Astrocyte of the spinal cord (primary cell): Measurements from ENCODE around the gene TOM1L2.

ENCODE experiments used
- DNase-seq: peaks from one replicate; pipeline ENCODE4 v3.0.0; 2011; ENCODE audit warnings: low read depth, low spot score
- H3K4me3 ChIP-seq: 2 replicates; pipeline ENCODE4 v1.5.1; 2011; ENCODE audit warnings: low read depth, mild to moderate bottlenecking, low read length, moderate library complexity
- CTCF ChIP-seq: IDR thresholded peaks from 2 replicates; pipeline ENCODE4 v1.5.1; 2012; ENCODE audit warnings: low read depth, mild to moderate bottlenecking, low read length, inconsistent platforms
- in situ Hi-C: cut with HindIII; loops from 2 replicates; pipeline ENCODE4 v1.10.0; 2017; ENCODE audit warnings: low sequenced_read_pairs

Gene TOM1L2

GRCh38 chr17:17930674-17931073 is 41.5 kb downstream of the TOM1L2 start:
- H3K4me3 ChIP-seq, result no peak overlapping the region
- DNase-seq, result no peak
- in situ Hi-C loops, result no loop called here
- TF ChIP-seq CTCF, result no peak

DNA sequence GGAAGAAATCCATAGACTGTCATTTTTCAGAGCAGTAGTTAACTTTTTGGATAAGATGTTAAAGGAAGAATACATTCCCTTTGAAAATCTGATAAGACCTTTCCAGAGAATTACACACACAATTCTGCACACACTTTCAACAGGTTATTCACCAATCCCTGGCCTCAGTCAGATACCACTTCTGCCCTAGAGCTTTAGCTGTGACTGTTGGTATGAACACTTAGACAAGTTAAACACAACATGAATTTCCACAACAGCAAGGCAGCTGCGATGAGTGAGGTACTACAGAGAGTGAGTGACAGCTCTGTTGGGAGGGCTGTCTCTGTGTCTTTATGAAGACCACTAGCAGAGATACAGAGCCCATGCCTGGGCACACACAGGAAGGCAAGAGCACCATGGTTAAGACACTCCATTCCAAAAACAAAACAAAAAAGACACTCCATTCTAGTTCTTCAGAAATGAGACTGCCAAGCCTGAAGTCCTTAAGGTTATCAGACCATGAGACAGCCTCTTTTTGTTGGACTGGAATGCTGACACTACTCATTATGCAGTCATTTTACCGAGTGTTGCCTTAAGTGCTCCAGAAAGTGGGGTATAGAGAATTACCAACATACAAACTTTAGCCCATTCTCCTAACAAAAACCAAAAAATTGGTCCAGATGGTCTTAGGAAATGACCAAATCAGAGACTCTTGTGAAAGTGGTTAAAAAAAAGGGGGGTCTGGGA is 42.4 kb downstream of the TOM1L2 start:
- H3K4me3 ChIP-seq, result no peak overlapping the region
- in situ Hi-C loops, result no loop called here
- TF ChIP-seq CTCF, result no peak
- DNase-seq, result no peak

DNA sequence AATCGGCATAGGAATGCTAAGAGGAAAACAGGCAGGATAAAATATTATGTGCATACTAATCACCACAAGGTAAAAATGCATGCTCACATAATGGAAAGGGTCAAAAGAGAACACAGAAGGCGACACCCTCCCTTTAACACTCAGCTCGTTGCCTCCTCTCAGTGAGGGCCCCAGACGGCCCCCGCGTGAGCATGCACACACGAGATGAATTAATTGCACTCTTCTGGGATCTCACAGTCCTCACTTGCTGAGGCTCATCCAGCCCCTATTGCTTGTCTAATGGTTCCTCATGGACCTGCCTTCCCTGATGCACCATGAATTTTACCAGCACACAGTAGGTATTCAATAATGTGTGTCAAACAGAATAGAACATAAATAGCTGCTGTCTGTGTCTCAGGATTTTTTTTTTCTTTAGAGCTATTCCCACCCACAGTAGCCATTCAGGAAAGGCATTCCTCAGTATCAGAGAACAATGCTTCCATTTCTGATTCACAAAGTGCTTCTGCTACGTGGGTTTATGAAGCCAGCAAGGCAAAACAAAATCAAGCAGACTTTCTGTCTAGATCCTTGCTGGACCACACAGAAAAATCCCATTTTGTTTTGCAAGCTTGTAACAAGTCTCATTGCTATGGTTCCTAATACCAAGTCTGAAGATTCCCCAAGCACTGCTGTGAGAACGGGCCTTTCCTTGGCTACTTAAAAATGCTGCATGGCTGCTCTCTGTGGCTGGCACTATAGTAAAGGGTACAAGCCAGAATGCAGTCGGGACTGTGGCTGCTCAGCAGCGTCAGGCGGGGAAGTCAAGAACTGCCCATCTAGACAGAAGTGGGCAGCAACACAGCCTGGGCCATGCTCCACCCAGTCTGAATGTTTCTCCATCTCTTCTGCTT is 43.6 kb downstream of the TOM1L2 start:
- TF ChIP-seq CTCF, result no peak
- no peak for DNase-seq
- in situ Hi-C loops, result no loop called here
- no peak overlapping the region for H3K4me3 ChIP-seq

GRCh38 chr17:17926840-17927449 is 45.3 kb downstream of the TOM1L2 start:
- no peak overlapping the region for H3K4me3 ChIP-seq
- no peak for DNase-seq
- in situ Hi-C loops, result no loop called here
- no peak for TF ChIP-seq CTCF

GRCh38 chr17:17926036-17926435 is 46.2 kb downstream of the TOM1L2 start:
- in situ Hi-C loops, result no loop called here
- H3K4me3 ChIP-seq, result no peak overlapping the region
- TF ChIP-seq CTCF, result no peak
- DNase-seq, result no peak

DNA sequence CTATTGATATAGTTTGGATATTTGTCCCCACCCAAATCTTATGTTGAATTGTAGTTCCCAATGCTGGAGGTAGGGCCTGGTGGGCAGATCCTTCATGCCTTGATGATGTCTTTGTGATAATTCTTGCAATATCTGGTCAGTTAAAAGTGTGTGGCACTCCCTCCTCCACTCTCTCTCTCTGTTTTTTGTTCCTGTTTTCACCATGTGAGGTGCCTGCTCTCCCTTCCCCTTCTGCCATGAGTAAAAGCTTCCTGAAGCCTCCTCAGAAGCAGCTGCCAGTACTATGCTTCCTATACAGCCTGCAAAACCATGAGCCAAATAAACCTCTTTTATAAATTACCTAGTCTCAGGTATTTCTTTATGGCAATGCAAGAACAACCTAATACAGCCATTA is 47.3 kb downstream of the TOM1L2 start:
- no peak overlapping the region for H3K4me3 ChIP-seq
- no peak for TF ChIP-seq CTCF
- DNase-seq, result no peak
- in situ Hi-C loops, result no loop called here
